GM19193 (cell line): Measurements from ENCODE around the gene CDK10.
A peak's percentile ranks its signal among the peaks of the same experiment; 100 is the strongest.

Source experiments
- POLR2A ChIP-seq: IDR thresholded peaks from 4 replicates; pipeline ENCODE4 v1.6.1; 2011; ENCODE audit not compliant: insufficient read depth, insufficient read length; ENCODE audit errors: extremely low read depth

Gene CDK10

DNA sequence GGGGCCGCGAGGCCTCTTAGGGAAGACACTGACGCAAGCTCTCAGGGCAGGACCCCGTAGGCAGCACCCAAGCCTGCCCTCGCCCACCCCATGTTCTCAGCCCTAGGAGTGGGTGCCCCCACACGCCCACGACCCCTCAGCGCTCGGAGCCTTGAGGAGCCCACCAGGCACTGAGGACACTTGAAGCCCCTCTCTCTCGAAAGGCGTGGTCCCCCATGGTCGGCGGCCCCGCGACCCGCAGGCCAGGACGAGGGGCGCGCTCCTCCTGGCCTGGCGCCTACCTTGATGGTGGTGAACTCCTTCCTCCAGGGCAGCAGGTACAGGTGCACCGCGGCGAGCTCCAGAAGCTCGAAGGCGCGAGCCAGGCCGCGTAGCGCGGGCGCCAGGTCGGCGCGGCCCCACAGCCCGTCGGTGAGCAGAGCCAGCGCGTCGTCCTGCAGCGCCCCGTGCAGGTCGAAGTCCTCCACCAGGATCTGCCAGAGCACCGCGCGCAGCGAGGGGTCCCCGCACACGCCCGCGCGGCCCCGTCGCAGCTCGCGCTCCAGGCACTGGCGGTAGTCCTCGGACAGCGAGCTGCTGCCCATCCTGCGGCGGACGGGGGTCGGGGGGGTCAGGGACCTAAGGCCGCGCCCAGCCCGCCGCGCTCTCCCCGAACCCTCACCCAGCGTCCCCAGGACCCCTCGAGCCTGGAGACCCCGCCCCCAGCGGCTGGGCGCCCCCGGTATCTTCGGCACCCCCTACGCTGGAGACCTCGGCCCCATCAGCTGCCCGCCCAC, 14.3 kb downstream of the CDK10 start:
- TF ChIP-seq POLR2A = no peak

DNA sequence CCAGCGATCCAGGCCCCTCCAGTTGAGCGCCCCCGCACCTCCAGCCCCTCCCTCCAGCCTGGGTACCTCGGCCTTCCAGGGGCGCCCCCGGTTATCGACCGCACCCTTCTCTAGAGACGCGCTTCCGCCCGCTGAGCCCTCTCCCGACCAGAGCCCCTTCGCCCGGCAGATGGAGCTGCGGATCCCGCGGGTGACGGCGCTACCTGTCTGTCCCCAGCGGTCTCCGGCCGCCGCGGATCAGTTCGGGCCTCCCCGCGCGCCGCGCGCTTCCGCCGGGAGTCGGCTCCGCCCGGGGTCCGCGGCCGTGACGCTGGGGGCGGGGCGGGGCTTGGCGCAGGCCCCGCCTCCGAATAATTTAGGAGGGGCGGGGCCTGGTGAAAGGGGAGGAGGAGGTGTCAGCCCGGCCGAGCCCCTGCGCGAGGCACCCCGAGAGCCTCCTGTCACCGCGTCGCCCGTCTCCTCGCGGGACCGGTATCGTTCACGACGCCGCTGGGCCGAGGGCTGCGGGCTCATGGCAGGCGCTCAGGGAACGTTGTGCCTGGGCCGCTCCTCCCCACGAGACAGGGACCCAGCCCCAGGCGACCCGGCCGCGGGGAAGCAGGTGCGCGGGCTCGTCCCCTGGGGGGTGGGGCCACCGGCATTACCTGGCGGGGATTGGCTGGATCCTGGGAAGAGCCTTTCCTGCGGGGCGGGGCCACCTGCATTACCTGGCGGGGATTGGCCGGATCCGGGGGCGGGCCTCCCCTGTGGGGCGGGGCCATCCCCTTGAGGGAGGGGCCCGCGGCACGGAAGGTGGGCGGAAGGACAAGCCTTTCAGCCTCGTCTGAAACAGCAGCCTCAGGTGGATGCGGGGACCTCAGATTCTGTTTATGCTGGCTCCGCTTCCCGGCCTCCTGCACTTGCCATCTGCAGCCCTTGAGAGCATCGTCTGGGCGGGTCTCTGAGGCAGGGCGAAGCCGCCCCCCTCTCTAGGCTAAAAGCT, 15.2 kb downstream of the CDK10 start, which contains the start of gene SPATA2L:
TSS of gene SPATA2L (minus strand) at position 281 of the 982 bp plus-strand sequence. CDS start 473 bp downstream, outside the sequence.
- TF ChIP-seq POLR2A = peak; percentile 61

DNA sequence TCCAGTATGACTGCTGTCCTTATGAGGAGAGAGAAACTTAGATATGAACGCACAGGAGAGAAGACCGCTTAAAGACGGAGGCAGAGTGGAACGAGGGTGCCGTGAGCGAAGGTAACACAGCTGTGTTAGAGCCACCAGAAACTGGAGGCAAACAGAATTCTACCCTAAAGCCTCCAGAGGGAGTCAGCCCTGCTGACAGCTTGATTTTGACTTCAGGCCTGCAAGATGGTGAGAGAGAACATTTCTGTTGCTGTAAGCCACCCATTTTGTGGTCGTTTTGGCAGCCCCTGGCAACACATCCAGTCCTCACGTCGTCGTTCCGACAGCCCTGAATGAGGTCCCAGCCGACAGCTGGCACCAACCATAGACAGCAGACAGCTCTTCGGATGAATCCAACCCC, 17.8 kb downstream of the CDK10 start:
- no peak for TF ChIP-seq POLR2A

DNA sequence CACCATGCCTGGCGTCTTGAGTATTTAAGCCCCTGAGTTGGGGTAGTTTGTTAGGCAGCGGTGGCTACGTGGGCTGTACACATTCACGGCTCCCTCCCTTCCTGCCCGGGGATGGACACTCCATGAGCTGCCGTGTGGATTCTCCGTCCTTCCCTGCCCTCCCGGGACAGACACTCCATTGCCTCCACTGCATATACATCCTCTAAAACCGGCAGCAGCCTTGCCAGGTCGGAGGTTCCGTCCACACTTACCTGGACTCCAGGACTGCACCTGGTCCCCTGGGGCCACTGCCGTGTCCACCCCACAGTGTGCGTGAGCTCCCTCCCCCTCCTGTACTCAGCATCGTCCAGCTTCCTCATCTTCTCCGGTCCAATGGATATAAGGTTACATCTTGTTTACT, 18.5 kb downstream of the CDK10 start:
- no peak for TF ChIP-seq POLR2A

DNA sequence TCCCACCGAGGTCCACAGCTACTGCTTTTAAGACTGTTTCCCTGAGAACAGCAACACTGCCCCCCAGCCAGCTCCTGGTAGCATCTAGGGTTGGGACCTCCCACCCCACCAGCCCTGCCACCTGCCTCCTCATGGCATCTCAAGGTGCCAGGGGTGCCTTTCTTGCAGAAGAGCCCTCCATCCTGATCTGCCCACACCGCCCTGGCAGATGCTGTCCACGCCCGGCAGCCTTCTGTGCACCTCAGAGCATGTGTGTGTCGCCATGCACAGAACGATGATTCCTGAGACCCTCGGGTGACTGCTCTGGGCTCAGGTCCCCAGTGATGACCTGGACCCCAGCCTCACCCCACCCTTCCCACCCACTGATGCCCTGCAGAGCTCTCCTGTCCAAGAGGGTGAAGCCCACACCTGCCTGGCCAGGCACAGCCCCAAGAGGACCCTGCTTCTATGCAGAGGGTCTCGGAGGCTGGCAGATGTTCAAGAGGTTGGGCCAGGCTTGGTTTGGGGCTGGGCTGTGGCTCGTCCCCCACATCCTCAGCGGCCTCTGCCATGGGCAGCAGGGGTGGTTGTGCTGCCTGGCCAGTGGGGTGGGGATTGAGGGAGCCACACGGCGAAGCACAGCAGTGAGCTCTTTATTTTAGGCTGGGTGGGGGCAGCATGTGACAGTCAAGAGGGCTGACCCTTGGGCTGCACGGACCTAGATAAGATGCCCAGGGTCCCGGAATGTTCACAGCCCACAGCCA, 20.2 kb downstream of the CDK10 start:
- TF ChIP-seq POLR2A = no peak

DNA sequence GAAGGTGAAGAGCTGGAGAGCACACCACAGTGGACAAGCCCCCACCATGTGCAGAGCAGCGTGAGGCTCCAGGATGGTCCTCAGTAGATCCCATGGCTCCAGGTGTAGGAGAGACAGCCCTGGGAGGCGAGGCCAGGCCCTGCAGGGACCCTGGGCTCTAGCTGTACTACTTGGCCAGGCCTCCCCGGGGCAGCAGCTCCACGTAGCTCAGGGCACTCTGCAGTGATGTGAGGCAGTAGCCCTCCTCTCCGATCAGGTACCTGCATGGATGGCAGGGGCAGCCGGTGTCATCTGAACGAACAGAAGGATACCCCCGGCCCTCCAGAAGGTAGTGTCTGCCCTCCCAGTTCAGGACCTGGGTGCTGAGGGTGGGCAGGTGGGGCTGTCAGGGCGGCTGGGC, 21.2 kb downstream of the CDK10 start:
- no peak for TF ChIP-seq POLR2A

DNA sequence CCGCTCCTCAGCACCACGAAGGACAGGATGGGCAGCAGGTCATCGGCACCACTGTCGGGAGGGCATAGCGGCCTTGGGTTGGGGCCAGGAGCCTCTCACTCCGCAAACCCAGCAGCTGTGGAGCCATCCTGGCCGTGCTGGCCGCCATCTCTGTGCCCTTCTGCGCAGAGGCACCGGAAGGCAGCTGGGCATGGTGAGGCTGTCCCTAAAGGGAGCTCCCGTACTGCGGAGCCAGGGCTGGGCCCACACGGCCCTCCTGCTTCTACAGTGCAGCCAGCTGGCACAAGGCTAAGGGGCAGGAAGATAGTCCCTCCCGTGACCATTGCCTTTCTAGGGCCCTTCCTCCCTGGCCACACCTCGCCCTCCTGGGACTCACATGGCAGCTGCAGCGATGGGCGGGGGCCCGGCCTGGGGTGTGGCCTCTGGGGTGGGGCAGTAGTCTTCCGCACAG, 22.0 kb downstream of the CDK10 start:
- TF ChIP-seq POLR2A = no peak

DNA sequence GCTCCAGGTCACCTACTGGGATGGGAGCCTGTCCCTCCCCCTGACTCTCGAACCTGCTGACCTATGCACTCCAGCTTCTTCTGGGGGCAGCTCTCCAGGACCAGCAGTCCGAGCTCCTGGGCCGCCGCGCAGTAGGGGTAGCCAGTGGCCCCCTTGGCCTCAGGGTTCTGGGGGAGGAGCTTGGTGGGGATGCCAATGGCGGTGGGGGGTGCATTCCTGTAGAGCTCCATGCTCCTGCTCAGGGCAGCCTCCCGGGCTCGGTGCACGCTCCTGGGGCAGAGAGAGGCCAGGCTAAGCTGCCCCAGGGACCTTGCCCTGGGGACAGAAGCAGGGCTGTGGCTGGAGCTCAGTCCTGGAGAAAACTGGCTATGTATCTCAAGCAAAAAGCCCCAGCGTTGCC, 22.7 kb downstream of the CDK10 start:
- TF ChIP-seq POLR2A = no peak

DNA sequence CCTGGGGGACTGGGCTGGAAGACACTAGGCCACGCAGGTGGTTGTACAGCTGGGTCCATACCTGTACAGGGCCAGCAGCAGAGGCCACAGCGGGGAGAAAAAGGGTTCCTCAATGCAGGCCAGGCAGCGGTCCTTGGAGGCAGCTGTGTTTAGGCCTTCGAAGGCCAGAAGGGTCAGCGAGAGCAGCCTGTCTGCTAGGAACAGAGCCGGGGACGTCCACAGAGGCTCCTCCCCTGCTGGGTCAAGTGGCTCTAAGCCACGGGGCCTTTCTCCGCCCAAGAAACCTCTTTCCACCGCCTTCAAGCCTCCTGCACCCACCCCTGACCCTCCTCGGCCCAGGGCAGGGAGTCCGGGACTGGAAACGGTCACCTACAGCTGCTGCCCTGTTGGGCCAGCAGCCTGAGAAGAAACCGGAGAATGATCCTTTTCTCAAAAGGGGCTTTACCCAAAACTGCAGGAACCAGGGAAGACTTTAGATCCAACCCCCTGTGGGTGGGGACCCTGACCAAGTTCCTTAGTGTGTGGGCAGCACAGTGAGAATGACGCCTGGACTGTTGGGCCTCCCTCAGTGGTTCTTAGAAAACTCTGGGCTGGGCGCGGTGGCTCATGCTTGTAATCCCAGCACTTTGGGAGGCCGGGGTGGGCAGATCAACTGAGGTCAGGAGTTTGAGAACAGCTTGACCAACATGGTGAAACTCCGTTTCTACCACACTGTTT, 23.4 kb downstream of the CDK10 start:
- no peak for TF ChIP-seq POLR2A

DNA sequence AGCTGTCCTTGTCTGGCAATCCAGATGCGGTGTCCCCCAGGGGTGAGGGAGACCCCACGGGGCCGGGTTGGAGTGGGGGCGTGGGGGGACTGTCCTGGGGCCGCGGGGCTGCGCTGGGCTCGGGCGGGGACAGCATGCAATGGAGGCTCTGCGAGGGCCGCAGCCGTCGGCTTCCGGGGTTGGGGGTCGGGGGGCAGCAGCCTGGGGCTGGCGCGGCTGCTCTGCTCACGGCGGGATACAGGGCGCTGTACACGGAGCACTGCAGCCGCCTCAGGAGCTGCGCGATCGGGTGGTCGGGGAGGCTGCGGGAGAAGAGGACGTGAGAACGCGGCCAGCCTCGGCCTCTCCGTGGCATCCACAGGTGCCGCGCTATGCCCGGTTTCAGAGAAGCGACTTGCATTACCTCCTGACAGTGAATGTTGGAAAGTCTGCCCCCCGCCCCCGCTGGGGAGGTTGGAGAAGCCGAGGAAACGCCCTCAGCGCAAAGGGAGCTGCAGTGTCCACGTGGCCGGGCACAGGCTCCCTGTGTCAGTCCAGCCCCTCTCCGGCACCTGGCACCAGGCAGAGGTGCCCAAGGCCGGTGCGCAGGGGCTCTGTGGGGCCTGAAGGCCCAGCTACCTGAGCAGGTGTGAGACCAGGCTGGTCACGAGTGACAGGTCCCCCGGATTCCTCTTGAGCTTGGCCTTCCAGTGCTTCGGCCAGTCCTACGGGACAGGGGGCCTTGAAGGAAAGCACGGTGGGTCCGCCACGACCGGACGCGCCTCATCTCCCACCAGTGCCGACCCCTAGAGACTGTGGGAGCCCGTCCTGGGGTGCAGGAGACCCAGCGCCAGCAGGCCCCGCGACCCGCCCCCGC, 24.4 kb downstream of the CDK10 start:
- no peak for TF ChIP-seq POLR2A

DNA sequence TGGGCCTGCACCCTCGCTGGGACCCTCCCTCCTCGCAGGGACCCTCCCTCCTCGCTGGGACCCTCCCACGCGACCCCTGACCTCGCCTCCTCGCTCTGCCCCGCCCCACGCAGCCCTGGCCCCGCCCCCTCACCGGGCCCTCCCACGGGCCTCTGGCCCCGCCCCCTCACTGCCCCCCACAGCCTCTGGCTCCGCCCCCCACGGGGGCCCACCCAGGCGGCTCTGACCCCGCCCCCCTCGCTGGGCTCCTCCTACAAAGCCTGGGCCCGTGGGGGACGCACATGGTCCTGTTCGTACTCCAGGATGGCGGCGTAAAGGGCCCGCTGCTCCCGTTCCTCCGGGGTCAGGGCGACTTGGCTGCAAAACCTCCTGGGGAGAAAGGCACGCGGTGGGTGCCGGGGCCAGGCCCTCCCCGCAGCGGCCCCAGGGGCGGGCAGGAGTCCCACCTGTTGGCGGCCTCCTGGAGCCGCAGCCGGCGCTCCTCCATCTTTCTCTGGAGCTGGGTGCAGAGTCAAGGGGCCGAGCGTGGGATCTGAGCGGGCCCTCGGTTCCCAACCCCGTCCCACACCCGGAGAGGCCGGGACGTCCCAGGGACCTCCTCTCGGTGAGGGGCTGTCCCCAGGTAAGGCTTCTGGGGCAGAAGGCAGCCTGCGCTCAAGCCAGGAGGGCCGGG, 25.2 kb downstream of the CDK10 start:
- peak; percentile 73 for TF ChIP-seq POLR2A

DNA sequence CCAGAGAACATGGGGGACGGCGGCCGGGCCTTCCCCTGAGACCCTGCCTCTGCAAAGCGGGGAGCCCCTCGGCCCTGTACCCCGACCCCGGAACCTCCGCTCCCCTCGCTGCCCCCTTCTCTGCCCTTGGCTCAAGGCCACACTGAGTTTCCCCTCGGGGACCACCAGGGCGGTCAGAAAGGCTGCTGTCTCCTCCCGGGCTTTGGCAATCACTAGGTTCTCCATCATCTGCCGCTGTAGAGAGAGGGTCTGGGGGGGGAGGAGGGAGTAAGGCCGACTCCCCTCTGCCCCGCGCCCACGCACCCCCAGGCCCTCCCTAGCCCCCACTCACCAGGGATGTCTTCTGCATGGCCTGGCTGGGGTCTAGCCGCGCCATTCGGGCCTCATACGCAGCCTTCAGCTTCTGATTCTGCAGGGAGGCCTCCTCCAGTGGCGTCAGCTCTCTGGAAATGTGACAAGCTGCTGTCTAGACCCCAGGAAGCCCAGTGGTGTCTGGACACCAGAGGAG, 25.8 kb downstream of the CDK10 start:
- TF ChIP-seq POLR2A = no peak

DNA sequence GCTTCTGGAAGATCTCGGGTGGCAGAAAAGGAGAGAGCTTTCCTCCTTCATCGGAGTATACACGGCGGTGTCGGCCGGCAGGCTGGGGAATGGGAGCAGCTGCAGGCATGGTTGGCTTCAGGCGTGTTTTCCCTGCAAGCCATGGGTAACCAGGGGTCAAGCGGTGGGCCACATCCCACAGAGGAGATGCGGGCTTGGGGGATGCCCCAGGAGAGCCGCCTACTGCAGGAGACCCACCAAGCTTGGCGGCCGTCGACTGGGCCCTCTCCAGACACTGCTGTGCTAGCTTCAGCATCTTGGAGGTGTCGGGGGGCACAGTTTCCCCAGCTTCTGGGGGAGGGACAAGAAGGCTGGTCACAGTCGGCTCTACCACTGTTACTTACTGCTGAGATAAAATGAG, 30.0 kb downstream of the CDK10 start:
- TF ChIP-seq POLR2A = no peak
